GM18873 (cell line): ENCODE data around the gene ANKRD6.

Experiments used
- ATAC-seq: cut with Tn5 transposase; IDR thresholded peaks from one replicate; pipeline ENCODE4 v1.9.1; 2021; ENCODE audit warnings: mild to moderate bottlenecking, moderate library complexity, moderate number of reproducible peaks; ENCODE audit not compliant: unreplicated experiment, low FRiP score

The ANKRD6 gene

GRCh38 chr6:89412071-89413005 is 20.6 kb upstream of the ANKRD6 start, which contains the start of gene RRAGD:
Gene RRAGD (minus strand): TSS chr6:89412273. CDS start chr6:89411993, 280 bp downstream.
- ATAC-seq, result peak; percentile 70

- ATAC-seq, result no peak
Observed at GRCh38 chr6:89413006-89413400, 19.9 kb upstream of the ANKRD6 start.

- ATAC-seq, result no peak
Observed at GRCh38 chr6:89414215-89414614, 18.7 kb upstream of the ANKRD6 start.

- no peak for ATAC-seq
Observed at GRCh38 chr6:89415185-89415584, 17.8 kb upstream of the ANKRD6 start.

GRCh38 chr6:89416796-89417195 is 16.2 kb upstream of the ANKRD6 start:
- ATAC-seq, result no peak

GRCh38 chr6:89430201-89430962 is 2.6 kb upstream of the ANKRD6 start:
- no peak for ATAC-seq

GRCh38 chr6:89433252-89434149 is 549 bp downstream of the ANKRD6 start:
- ATAC-seq, result no peak

- ATAC-seq, result no peak
Observed at GRCh38 chr6:89434150-89434499, 1.2 kb downstream of the ANKRD6 start.

GRCh38 chr6:89434954-89435353 is 2.0 kb downstream of the ANKRD6 start:
- no peak for ATAC-seq

GRCh38 chr6:89436226-89436625 is 3.3 kb downstream of the ANKRD6 start:
- no peak for ATAC-seq

GRCh38 chr6:89438248-89438647 is 5.3 kb downstream of the ANKRD6 start:
- no peak for ATAC-seq

GRCh38 chr6:89439014-89439413 is 6.1 kb downstream of the ANKRD6 start:
- ATAC-seq, result no peak

- no peak for ATAC-seq
Observed at GRCh38 chr6:89440200-89440599, 7.2 kb downstream of the ANKRD6 start.

GRCh38 chr6:89443658-89444057 is 10.7 kb downstream of the ANKRD6 start:
- no peak for ATAC-seq

- ATAC-seq, result no peak
Observed at GRCh38 chr6:89449193-89449592, 16.2 kb downstream of the ANKRD6 start.

- no peak for ATAC-seq
Observed at GRCh38 chr6:89452281-89452680, 19.3 kb downstream of the ANKRD6 start.

GRCh38 chr6:89454300-89454699 is 21.3 kb downstream of the ANKRD6 start:
- ATAC-seq, result no peak

GRCh38 chr6:89458704-89459103 is 25.8 kb downstream of the ANKRD6 start:
- no peak for ATAC-seq

- ATAC-seq, result no peak
Observed at GRCh38 chr6:89459501-89459900, 26.5 kb downstream of the ANKRD6 start.

- ATAC-seq, result no peak
Observed at GRCh38 chr6:89460713-89461112, 27.8 kb downstream of the ANKRD6 start.

GRCh38 chr6:89462503-89462902 is 29.6 kb downstream of the ANKRD6 start:
- no peak for ATAC-seq
